ENCODE results near the gene NUDT1.

Gene NUDT1

DNA sequence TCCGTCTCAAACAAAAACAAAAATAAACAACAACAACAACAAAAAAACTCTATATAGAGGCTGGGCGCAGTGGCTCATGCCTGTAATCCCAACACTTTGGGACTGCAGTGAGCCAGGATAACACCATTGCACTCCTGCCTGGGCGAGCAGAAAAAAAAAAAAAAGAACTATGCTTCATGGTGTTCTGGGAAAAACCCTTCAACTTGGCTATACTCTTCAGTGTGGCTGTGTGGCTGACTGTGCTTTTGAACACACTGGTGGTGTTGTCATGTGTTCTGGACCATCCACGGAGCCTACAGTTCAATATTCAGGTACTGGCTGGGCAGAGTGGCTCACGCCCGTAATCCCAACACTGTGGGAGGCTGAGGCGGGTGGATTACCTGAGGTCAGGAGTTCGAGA lies 45.7 kb downstream of the NUDT1 start:
- peak; percentile 36 for FAIRE-seq

DNA sequence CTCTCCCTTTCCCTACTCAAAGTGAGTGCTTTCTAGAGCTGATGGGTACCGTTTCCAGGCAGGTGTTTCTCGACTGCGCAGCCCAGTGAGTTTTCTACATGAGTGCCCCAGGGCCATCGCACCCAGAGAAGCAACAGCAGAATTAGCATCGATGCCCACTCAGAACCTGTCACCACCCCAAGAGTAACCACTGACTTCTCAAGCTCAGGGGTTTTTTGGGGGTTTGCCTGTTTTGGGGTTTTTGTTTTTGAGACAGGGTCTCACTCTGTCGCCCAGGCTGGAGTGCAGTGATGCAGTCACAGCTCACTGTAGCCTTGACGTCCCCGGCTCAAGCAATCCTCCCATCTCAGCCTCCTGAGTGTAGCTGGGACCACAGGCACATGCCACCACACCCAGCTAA lies 46.5 kb downstream of the NUDT1 start:
- FAIRE-seq (peak; percentile 67), DNase-seq (ENCODE audit: extremely low spot score, insufficient read length, low read depth) (no peak)

More for the DNA sequence above, 45.7 kb downstream of the NUDT1 start:
- no peak for DNase-seq (ENCODE audit: extremely low spot score, insufficient read length, low read depth)

DNA sequence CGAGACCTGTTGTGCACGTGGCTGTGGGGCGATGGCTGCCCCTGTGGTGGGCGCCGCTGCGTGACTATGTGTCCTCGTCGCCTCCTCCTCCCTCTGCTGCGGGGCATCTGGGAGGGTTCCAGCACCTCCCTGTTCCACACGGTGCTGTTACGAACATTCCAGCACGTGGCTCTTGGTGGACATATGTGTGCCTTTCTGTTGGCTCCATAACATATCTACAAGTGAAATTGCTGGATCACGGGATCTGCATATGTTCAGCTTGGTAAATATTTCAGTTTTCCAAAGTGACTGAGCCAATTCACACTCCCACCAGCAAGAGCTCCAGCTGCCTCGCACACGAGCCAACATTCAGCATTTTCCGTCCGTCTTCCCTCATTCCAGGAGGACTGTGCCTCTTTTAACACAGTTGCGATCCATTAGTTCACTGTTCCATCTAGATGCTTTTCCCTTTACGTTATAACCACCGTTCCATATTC lies 47.1 kb downstream of the NUDT1 start:
- DNase-seq (ENCODE audit: extremely low spot score, insufficient read length, low read depth) (no peak), FAIRE-seq (no peak)

DNA sequence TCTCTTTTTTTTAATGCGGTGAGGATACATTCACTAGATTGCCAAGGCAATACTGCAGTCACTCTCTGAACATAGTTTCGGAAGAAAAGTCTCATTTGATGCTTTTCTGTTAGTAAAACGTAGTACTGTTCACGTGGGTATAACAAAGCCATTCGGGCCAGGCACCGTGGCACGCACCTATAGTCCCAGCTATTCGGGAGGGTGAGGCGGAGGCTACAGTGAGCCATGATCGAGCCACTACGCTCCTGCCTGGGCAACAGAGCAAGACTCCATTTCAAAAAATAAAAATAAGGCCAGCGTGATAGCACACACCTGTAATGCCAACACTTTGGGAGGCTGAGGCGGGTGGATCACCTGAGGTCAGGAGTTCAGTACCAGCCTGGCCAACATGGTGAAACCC lies 47.6 kb downstream of the NUDT1 start:
- no peak for FAIRE-seq
- no peak for DNase-seq (ENCODE audit: extremely low spot score, insufficient read length, low read depth)

DNA sequence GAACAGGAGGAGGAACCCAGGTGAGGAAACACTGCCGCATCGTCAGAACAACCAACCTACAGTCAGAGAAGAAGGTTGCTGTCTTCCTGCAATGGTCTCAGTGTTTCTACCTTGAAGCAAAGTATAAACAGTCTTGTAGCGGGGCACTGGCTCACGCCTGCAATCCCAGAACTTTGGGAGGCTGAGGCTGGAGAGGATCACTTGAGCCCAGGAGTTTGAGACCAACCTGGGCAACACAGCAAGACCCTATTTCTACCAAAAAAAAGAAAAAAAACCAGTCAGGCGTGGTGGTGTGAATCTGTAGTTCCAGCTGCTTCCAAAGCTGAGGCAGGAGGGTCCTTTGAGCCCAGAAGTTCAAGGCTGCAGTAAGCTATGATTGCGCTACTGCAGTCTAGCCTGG lies 48.9 kb downstream of the NUDT1 start:
- FAIRE-seq (no peak), DNase-seq (ENCODE audit: extremely low spot score, insufficient read length, low read depth) (no peak)

DNA sequence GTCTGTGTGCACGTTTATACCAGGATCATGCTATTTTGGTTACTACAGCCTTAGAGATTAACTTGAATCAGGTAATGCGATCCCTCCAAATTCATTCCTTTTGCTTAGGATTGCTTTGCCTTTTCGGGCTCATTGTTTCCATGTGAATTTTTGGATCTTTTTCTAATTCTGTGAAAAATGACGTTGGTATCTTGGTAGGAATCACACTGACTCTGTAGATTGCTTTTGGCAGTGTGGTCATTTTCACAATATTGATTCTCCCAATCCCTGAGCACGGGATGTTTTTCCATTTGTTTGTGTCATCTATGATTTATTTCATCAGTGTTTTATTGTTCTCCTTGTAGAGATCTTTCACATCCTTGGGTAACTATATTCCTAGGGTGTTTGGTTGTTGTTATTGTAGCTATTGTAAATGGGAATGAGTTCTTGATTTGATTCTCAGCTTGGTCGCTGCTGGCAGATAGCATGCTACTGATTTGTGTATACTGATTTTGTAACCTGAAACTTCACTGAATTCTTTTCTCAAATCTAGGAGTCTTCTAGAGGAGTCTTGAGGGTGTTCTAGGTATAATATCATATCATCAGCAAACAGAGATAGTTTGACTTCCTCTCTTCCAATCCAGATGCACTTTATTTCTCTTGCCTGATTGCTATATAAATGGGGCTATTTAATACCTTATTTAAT lies 54.1 kb downstream of the NUDT1 start:
- no peak for FAIRE-seq
- DNase-seq (ENCODE audit: extremely low spot score, insufficient read length, low read depth) = no peak

DNA sequence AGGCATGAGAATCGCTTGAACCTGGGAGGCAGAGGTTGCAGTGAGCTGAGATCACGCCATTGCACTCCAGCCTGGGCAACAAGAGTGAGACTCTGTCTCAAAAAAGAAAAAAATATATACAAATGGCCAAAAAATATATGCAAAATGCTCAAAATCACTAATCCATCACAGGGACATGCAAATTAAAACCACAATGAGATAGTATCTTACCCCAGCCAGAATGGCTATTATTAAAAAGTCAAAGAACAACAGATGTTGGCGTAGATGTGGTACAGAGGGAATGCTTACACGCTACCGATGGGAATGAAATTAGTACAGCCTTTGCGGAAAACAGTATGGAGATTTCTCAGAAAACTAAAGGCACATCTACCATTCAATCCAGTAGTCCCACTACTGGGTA lies 54.8 kb downstream of the NUDT1 start:
- FAIRE-seq (peak; percentile 33), DNase-seq (ENCODE audit: extremely low spot score, insufficient read length, low read depth) (no peak)

DNA sequence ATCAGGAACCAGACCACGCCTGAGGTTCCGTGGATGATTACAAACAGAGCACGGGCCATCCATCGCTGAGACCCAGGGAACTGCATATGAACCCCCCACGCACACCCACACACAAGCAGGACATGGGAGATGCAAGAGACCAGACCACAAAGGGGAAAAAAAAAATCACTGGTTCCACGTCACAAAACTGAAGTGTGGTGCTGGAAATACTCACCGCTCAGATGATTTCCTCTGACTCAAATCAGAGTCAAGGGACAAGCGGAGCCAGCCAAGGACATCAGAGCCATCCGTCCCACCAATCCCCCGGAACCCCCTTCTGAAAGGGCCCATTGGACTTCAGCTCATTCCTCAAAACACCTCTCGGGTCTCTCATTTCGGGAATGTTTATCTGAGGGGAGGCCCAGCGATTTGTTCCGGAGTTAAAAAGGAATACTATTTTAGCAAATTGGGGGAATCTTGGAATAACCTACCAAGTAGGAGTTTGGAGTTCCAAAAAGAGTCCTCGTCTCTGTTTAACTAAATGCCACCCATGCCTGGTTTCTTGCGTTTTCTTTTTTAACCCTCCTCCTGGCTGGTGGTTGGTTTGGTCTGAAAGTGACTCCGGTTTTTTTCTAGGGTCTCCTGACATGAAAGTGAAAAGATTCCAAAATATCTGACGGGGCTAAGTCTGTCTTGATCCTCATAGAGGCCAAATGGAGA lies 57.3 kb downstream of the NUDT1 start:
- FAIRE-seq (peak; percentile 95), DNase-seq (ENCODE audit: extremely low spot score, insufficient read length, low read depth) (no peak)

DNA sequence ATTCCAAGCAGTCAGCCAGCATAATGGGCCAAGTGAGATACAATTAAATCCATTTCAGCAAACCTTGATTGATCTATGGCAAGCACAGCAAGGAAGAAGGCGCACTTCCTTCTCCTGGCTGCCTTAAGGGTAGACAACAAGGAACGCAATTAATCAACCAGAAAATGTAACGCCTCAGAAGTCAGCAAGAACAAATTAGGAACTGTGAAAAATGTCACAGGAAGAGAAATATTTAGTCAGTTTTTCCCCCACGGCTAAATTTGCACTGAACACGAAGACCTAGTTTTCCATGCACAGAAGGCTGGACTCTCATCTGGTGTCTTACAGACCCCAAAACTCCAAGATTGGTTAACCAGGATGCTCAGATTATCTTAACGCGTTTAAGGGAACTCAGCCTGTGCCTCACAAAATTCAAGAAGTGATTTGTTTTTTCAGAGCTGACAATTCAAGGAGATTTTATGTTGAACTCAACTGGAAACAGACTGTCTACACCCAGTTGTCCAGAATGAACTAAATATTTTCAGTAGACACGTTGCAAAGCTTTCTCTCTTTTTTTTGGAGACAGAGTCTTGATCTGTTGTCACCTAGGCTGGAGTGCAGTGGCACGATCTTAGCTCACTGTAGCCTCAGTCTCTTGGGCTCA lies 58.0 kb downstream of the NUDT1 start:
- no peak for DNase-seq (ENCODE audit: extremely low spot score, insufficient read length, low read depth)
- peak; percentile 93 for FAIRE-seq
